ENCODE measurements around the gene PACSIN2.

PACSIN2 gene

DNA sequence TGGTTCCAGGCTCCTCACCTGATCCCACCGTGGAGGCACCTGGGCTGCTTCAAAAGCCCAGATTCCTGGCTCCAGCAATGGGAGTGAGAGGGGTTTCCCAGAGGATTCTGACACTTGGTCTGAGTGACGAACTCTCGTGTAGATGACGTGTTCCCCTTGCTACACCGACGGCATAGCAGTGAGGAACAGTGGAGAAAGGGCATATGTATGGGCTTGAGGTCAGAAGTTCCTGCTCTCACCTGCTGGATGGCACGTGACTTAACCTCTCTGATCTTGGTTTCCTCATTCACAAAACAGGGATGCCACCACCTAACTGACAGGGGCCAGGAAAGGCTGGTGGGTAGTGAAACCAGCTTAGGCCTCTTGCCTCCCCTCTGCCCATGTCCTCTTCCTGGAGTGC lies 127.8 kb downstream of the PACSIN2 start:
- Histone ChIP-seq H3K9me3 (ENCODE audit: control insufficient read depth, low read length) (no peaks in the 10 kb centered on the region), H3K36me3 (ENCODE audit: control insufficient read depth, insufficient read depth, low read length) (peaks cover 15% of the 10 kb centered on the region), H3K4me1 (ENCODE audit: control insufficient read depth, insufficient read depth, low read length) (no peaks in the 10 kb centered on the region), H3K4me3 (ENCODE audit: insufficient read depth, low read depth, low read length) (no peak overlapping the region), H3K27me3 (ENCODE audit: control insufficient read depth, insufficient read depth, low read length, poor library complexity, severe bottlenecking) (no peaks in the 10 kb centered on the region), H3K27ac (ENCODE audit: insufficient read depth, low read depth, low read length, poor library complexity, severe bottlenecking) (no peak overlapping the region)
- 89 to 91% methylated on average over 7 of the region's 7 CpGs for WGBS, 2 experiments

DNA sequence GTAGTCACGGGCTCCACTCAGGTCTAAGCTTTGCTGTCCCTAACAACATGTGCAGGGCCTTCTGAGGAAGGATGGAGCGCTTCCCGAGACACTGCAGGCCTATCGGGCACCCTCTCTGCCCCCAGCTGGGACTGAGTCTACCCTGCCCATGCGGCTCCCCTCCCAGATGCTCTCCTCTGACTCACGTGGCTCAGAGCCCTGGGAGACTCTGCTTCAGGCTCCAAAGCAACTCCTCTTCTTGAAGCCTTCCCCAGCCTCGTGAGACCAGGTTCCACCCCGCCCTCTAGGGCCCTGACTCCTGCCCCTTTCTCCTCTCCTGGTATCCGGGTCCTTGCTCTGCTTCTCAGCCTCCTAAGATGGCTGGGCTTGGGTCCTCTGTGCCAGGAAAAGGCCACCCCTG lies 129.5 kb downstream of the PACSIN2 start:
- H3K36me3 ChIP-seq (ENCODE audit: control insufficient read depth, insufficient read depth, low read length), result peaks cover 10% of the 10 kb centered on the region
- 91 to 92% methylated on average over 9 of the region's 9 CpGs for WGBS, 2 experiments
- H3K27me3 ChIP-seq (ENCODE audit: control insufficient read depth, insufficient read depth, low read length, poor library complexity, severe bottlenecking), result no peaks in the 10 kb centered on the region
- H3K9me3 ChIP-seq (ENCODE audit: control insufficient read depth, low read length), result no peaks in the 10 kb centered on the region
- no peak overlapping the region for H3K27ac ChIP-seq (ENCODE audit: insufficient read depth, low read depth, low read length, poor library complexity, severe bottlenecking)
- H3K4me3 ChIP-seq (ENCODE audit: insufficient read depth, low read depth, low read length), result no peak overlapping the region
- H3K4me1 ChIP-seq (ENCODE audit: control insufficient read depth, insufficient read depth, low read length), result no peaks in the 10 kb centered on the region

DNA sequence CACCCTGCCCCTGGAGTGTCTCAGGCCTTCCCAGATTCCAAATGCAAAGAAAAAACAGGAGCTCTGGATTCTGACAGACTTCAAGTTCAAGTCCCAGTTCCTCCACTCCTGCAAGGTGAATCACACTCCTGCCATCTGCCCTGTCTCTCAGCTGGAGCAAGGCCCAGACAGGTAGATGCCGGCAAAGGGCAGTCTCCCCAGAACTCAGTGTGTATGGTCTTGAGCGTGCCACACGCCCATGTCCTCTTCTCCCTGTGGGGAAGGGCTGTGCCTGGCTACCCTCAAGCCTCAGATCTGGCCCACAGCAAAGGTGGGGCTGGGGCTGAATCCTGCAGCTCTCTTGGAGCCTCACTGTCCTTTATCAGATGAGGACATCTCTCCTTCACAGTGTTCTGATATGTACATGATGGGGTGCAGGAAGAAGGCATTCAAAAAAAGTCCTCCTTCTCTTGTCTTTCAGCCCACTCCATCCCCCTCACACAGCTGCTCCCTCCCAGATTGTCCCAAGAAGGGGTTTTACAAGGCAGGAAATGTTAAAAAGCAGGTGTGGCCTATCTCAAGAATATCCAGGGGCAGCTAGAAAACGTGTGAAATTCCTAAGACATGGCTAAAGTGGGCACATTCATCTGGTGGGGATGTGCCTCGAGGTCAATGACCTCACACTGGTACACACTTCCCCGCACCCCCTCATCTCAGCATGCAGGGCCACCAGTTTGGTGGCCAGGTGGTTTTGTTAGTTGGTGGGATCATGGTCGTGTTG lies 130.2 kb downstream of the PACSIN2 start:
- no peaks in the 10 kb centered on the region for H3K9me3 ChIP-seq (ENCODE audit: control insufficient read depth, low read length)
- peaks cover 7% of the 10 kb centered on the region for H3K36me3 ChIP-seq (ENCODE audit: control insufficient read depth, insufficient read depth, low read length)
- no peak overlapping the region for H3K4me3 ChIP-seq (ENCODE audit: insufficient read depth, low read depth, low read length)
- 86 to 92% methylated on average over 7 of the region's 7 CpGs for WGBS, 2 experiments
- H3K27me3 ChIP-seq (ENCODE audit: control insufficient read depth, insufficient read depth, low read length, poor library complexity, severe bottlenecking), result no peaks in the 10 kb centered on the region
- H3K27ac ChIP-seq (ENCODE audit: insufficient read depth, low read depth, low read length, poor library complexity, severe bottlenecking), result no peak overlapping the region
- no peaks in the 10 kb centered on the region for H3K4me1 ChIP-seq (ENCODE audit: control insufficient read depth, insufficient read depth, low read length)

GRCh38 chr22:42883970-42884369 lies 131.0 kb downstream of the PACSIN2 start:
- H3K27ac ChIP-seq (ENCODE audit: insufficient read depth, low read depth, low read length, poor library complexity, severe bottlenecking), result no peak overlapping the region
- no peak overlapping the region for H3K4me3 ChIP-seq (ENCODE audit: insufficient read depth, low read depth, low read length)
- WGBS, 2 experiments, result 93% methylated on average over 9 of the region's 9 CpGs
- H3K9me3 ChIP-seq (ENCODE audit: control insufficient read depth, low read length), result no peaks in the 10 kb centered on the region
- H3K36me3 ChIP-seq (ENCODE audit: control insufficient read depth, insufficient read depth, low read length), result peaks cover 7% of the 10 kb centered on the region
- H3K27me3 ChIP-seq (ENCODE audit: control insufficient read depth, insufficient read depth, low read length, poor library complexity, severe bottlenecking), result no peaks in the 10 kb centered on the region
- H3K4me1 ChIP-seq (ENCODE audit: control insufficient read depth, insufficient read depth, low read length), result no peaks in the 10 kb centered on the region

GRCh38 chr22:42883121-42883520 lies 131.8 kb downstream of the PACSIN2 start:
- Histone ChIP-seq H3K27ac (ENCODE audit: insufficient read depth, low read depth, low read length, poor library complexity, severe bottlenecking) (no peak overlapping the region), H3K9me3 (ENCODE audit: control insufficient read depth, low read length) (no peaks in the 10 kb centered on the region), H3K4me1 (ENCODE audit: control insufficient read depth, insufficient read depth, low read length) (no peaks in the 10 kb centered on the region), H3K27me3 (ENCODE audit: control insufficient read depth, insufficient read depth, low read length, poor library complexity, severe bottlenecking) (no peaks in the 10 kb centered on the region), H3K4me3 (ENCODE audit: insufficient read depth, low read depth, low read length) (no peak overlapping the region), H3K36me3 (ENCODE audit: control insufficient read depth, insufficient read depth, low read length) (peaks cover 7% of the 10 kb centered on the region)
- 91 to 92% methylated on average over 8 of the region's 8 CpGs for WGBS, 2 experiments

DNA sequence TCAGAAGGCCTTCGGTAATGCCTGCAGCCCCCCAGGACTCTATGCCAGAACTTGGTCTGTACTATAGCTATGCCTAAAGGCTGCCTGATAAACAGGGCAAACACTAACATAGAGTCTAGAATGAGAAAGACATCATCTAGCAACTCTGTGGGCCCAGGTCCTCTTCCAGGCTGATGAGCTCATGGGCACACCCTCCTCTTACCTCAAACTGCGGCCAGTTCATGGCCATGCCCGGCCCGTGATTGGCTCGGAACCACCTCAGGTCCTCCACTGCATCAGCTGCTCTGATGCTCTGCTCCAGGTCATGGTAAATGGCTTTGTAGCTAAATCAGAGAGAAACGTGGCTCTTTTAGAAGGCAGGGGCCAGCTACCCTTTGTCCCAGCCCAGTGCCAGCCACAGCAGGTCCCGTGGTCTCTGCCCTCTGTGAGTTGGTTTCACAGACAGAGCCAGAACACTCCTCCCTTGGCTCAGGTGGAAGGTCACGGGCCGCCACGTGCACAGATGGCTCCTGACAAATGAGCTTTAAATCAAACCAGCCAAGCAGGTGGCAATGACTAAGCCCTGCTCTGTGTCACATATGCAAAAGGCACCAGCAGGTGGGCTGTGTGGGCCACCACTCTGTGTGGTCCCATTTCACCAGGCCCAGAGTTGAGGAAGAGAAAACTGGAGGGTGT lies 132.8 kb downstream of the PACSIN2 start:
- no peak overlapping the region for H3K4me3 ChIP-seq (ENCODE audit: insufficient read depth, low read depth, low read length)
- H3K9me3 ChIP-seq (ENCODE audit: control insufficient read depth, low read length), result no peaks in the 10 kb centered on the region
- peaks cover 9% of the 10 kb centered on the region for H3K36me3 ChIP-seq (ENCODE audit: control insufficient read depth, insufficient read depth, low read length)
- H3K27me3 ChIP-seq (ENCODE audit: control insufficient read depth, insufficient read depth, low read length, poor library complexity, severe bottlenecking), result no peaks in the 10 kb centered on the region
- 75 to 76% methylated on average over 10 of the region's 10 CpGs for WGBS, 2 experiments
- H3K27ac ChIP-seq (ENCODE audit: insufficient read depth, low read depth, low read length, poor library complexity, severe bottlenecking), result no peak overlapping the region
- no peaks in the 10 kb centered on the region for H3K4me1 ChIP-seq (ENCODE audit: control insufficient read depth, insufficient read depth, low read length)

GRCh38 chr22:42881298-42881697 lies 133.7 kb downstream of the PACSIN2 start:
- Histone ChIP-seq H3K4me3 (ENCODE audit: insufficient read depth, low read depth, low read length) (no peak overlapping the region), H3K9me3 (ENCODE audit: control insufficient read depth, low read length) (no peaks in the 10 kb centered on the region), H3K27me3 (ENCODE audit: control insufficient read depth, insufficient read depth, low read length, poor library complexity, severe bottlenecking) (no peaks in the 10 kb centered on the region), H3K36me3 (ENCODE audit: control insufficient read depth, insufficient read depth, low read length) (peaks cover 14% of the 10 kb centered on the region), H3K27ac (ENCODE audit: insufficient read depth, low read depth, low read length, poor library complexity, severe bottlenecking) (no peak overlapping the region), H3K4me1 (ENCODE audit: control insufficient read depth, insufficient read depth, low read length) (no peaks in the 10 kb centered on the region)
- WGBS, 2 experiments, result 93 to 96% methylated on average over 12 of the region's 12 CpGs

DNA sequence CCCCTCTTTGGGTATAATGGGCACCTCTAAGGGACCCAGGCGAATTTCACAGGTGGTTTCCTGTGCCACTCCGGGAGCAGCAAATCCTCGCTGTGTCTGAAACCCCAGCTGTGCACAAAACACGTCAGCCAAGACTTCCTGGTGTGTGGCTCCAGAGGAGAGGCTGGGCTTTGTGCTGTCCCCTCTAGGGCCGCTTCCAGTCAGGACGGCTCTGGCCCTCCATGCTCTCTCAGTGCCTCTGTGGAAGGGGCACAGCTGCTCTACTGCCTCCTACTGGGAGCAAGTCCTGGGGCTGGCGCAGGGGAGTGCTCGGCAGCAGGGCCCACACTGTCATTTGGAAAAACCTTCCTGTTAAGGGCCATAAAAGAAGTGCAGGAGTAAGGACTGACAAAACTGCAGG lies 134.1 kb downstream of the PACSIN2 start:
- peaks cover 14% of the 10 kb centered on the region for H3K36me3 ChIP-seq (ENCODE audit: control insufficient read depth, insufficient read depth, low read length)
- 85 to 88% methylated on average over 8 of the region's 8 CpGs for whole genome bisulfite sequencing, 2 experiments

DNA sequence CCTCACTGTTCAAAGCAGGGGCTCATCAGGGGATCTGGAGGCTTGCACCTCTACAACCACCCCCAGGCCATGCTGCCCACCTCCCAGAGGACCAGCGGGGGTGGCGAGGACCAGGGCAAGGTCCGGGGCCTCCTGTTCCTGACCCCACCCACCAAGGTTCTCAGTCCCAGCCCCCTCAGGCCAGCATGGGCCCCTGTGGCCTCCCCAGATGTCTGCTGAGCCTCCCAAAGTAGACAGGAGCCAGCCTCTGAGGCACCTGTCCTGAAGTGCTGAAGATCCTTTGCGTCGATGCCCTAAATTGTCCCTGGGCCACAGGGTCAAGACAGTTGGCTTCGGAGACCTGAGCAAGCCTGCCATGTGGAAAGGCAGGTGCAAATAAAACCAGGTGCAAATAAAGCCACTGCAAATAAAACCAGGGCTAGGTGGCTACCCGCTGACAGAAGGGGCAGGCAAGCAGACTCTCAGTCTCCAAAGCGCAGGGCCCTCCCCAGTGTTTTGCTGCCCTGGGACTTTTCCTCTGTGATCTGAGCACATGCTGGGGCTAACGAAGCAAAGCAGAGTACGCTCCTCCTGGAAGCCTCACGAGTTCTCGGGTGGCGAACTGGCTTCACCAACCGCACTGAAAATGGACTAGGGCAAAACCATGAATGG lies 135.5 kb downstream of the PACSIN2 start:
- Histone ChIP-seq H3K27me3 (ENCODE audit: control insufficient read depth, insufficient read depth, low read length, poor library complexity, severe bottlenecking) (no peaks in the 10 kb centered on the region), H3K36me3 (ENCODE audit: control insufficient read depth, insufficient read depth, low read length) (peaks cover 15% of the 10 kb centered on the region), H3K4me1 (ENCODE audit: control insufficient read depth, insufficient read depth, low read length) (no peaks in the 10 kb centered on the region), H3K9me3 (ENCODE audit: control insufficient read depth, low read length) (no peaks in the 10 kb centered on the region), H3K27ac (ENCODE audit: insufficient read depth, low read depth, low read length, poor library complexity, severe bottlenecking) (no peak overlapping the region), H3K4me3 (ENCODE audit: insufficient read depth, low read depth, low read length) (no peak overlapping the region)
- 91 to 92% methylated on average over 14 of the region's 14 CpGs for WGBS, 2 experiments

More for the DNA sequence above, 134.1 kb downstream of the PACSIN2 start:
- no peak overlapping the region for H3K4me3 ChIP-seq (ENCODE audit: insufficient read depth, low read depth, low read length)
- no peak overlapping the region for H3K27ac ChIP-seq (ENCODE audit: insufficient read depth, low read depth, low read length, poor library complexity, severe bottlenecking)
- H3K9me3 ChIP-seq (ENCODE audit: control insufficient read depth, low read length), result no peaks in the 10 kb centered on the region
- no peaks in the 10 kb centered on the region for H3K27me3 ChIP-seq (ENCODE audit: control insufficient read depth, insufficient read depth, low read length, poor library complexity, severe bottlenecking)
- H3K4me1 ChIP-seq (ENCODE audit: control insufficient read depth, insufficient read depth, low read length), result no peaks in the 10 kb centered on the region

GRCh38 chr22:42878561-42879305 lies 136.2 kb downstream of the PACSIN2 start:
- WGBS, 2 experiments, result 91 to 94% methylated on average over 22 of the region's 22 CpGs
- Histone ChIP-seq H3K27me3 (ENCODE audit: control insufficient read depth, insufficient read depth, low read length, poor library complexity, severe bottlenecking) (no peaks in the 10 kb centered on the region), H3K4me3 (ENCODE audit: insufficient read depth, low read depth, low read length) (no peak overlapping the region), H3K9me3 (ENCODE audit: control insufficient read depth, low read length) (no peaks in the 10 kb centered on the region), H3K4me1 (ENCODE audit: control insufficient read depth, insufficient read depth, low read length) (no peaks in the 10 kb centered on the region), H3K27ac (ENCODE audit: insufficient read depth, low read depth, low read length, poor library complexity, severe bottlenecking) (no peak overlapping the region), H3K36me3 (ENCODE audit: control insufficient read depth, insufficient read depth, low read length) (peaks cover 18% of the 10 kb centered on the region)

All from ectodermal cell (in vitro differentiated cells).